Activated CD4-positive, alpha-beta memory T cell treated with anti-CD3 and anti-CD28 coated beads for 36 hours (primary cell): ENCODE measurements around the gene CD276. TPM values are rescaled to one million over a fixed set of nuclear protein-coding genes. Genes with fewer than 3 reads are reported as not detected.
A peak's percentile ranks its signal among the peaks of the same experiment; 100 is the strongest.

Experiments
- CTCF ChIA-PET: fragments of 350-600 bp; sonication (Branson Sonifier 250); formaldehyde crosslinking; loops from one replicate; lab custom pipeline; 2021; ENCODE audit warnings: antibody characterized with exemption, inconsistent platforms; lab: Charles Lee
- POLR2A ChIA-PET: fragments of 350-600 bp; sonication (Branson Sonifier 250); formaldehyde crosslinking; loops from one replicate; lab custom pipeline; 2021; ENCODE audit warnings: antibody characterized with exemption; lab: Charles Lee
- DNase-seq: peaks from one replicate; pipeline ENCODE4 v3.0.0-alpha.2; 2020
- H3K27ac Mint-ChIP-seq: one replicate; pipeline ENCODE4 v1.8.0; 2021; ENCODE audit warnings: mixed read lengths
- H3K27me3 Mint-ChIP-seq: one replicate; pipeline ENCODE4 v1.8.0; 2021; ENCODE audit warnings: mixed read lengths
- H3K36me3 Mint-ChIP-seq: one replicate; pipeline ENCODE4 v1.8.0; 2021; ENCODE audit warnings: mixed read lengths
- H3K4me1 Mint-ChIP-seq: one replicate; pipeline ENCODE4 v1.8.0; 2021; ENCODE audit warnings: low read depth, mixed read lengths
- H3K4me3 Mint-ChIP-seq: one replicate; pipeline ENCODE4 v1.8.0; 2021; ENCODE audit warnings: mild to moderate bottlenecking, mixed read lengths
- H3K9me3 Mint-ChIP-seq: one replicate; pipeline ENCODE4 v1.8.0; 2021; ENCODE audit warnings: mixed read lengths
- intact Hi-C: fragments of 100-400 bp; cut with micrococcal nuclease; formaldehyde crosslinking; loops from one replicate; pipeline ENCODE4 v1.15.1; 2023
- total RNA-seq, 2 experiments: library from RNA; stranded (reverse); gene quantifications; one replicate each; pipeline ENCODE4 v1.2.3, GENCODE V29; 2021

Gene CD276
- total RNA-seq, 2 experiments from 2014 or later, result 3.7 to 4.9 TPM

GRCh38 chr15:73677146-73677607 is 7.0 kb upstream of the CD276 start:
- peaks cover 16% of the 10 kb centered on the region for H3K4me1 Mint-ChIP-seq
- peak; percentile 60 for DNase-seq
- intact Hi-C loops, result loop anchor here (1.0 kb wide), 2 partner anchors 23 to 43 kb away; no protein-coding TSS in a partner anchor
- no peaks in the 10 kb centered on the region for H3K36me3 Mint-ChIP-seq
- ChIA-PET POLR2A (interaction anchor here (0.8 kb wide), 1 partner anchor 22 kb away, joined by 3 read pairs; no protein-coding TSS in a partner anchor), CTCF (interaction anchor here (0.6 to 14.4 kb wide), 27 partner anchors 8 to 436 kb away, joined by 3 to 432 read pairs (median 4); no protein-coding TSS in a partner anchor)
- no peak overlapping the region for H3K27ac Mint-ChIP-seq
- H3K4me3 Mint-ChIP-seq, result no peak overlapping the region
- H3K27me3 Mint-ChIP-seq, result peaks cover 25% of the 10 kb centered on the region
- H3K9me3 Mint-ChIP-seq, result no peaks in the 10 kb centered on the region

DNA sequence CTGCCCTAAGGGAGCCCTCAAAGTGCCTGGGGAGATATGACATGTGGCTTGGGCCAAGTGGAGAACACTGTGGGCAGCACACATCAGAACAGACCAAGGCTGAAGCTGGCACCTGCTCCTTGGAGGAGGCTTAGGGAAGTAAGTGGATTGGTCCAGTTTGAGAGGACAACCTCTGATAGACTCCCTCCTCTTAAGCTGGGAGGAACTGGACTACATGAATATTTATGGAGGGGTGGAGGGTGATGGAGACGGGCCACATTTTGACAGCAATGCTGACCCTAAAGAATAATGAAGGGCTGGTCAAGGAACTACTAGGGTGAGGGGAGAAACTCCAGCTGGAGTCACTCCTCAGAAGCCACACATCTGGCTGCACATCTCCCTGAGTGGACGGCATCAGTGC is 6.5 kb upstream of the CD276 start:
- CTCF ChIA-PET, result interaction anchor here (0.6 to 14.4 kb wide), 21 partner anchors 8 to 437 kb away, joined by 3 to 432 read pairs (median 3); no protein-coding TSS in a partner anchor

GRCh38 chr15:73678498-73678897 is 5.7 kb upstream of the CD276 start:
- peaks cover 23% of the 10 kb centered on the region for H3K4me1 Mint-ChIP-seq
- CTCF ChIA-PET, result interaction anchor here (0.8 to 14.4 kb wide), 9 partner anchors 12 to 56 kb away, joined by 3 to 432 read pairs (median 3); no protein-coding TSS in a partner anchor
- DNase-seq, result no peak
- POLR2A ChIA-PET, result no interaction called here
- intact Hi-C loops, result no loop called here
- no peaks in the 10 kb centered on the region for H3K9me3 Mint-ChIP-seq
- no peak overlapping the region for H3K4me3 Mint-ChIP-seq
- H3K27me3 Mint-ChIP-seq, result peaks cover 22% of the 10 kb centered on the region
- H3K36me3 Mint-ChIP-seq, result no peaks in the 10 kb centered on the region
- H3K27ac Mint-ChIP-seq, result no peak overlapping the region

More for the DNA sequence above, 6.5 kb upstream of the CD276 start:
- H3K4me3 Mint-ChIP-seq, result no peak overlapping the region
- H3K27me3 Mint-ChIP-seq, result peaks cover 24% of the 10 kb centered on the region
- intact Hi-C loops, result loop anchor here (1.0 kb wide), 2 partner anchors 23 to 43 kb away; no protein-coding TSS in a partner anchor
- peaks cover 17% of the 10 kb centered on the region for H3K4me1 Mint-ChIP-seq
- no peaks in the 10 kb centered on the region for H3K36me3 Mint-ChIP-seq
- no peak for DNase-seq
- H3K9me3 Mint-ChIP-seq, result no peaks in the 10 kb centered on the region
- H3K27ac Mint-ChIP-seq, result no peak overlapping the region
- POLR2A ChIA-PET, result interaction anchor here (0.8 kb wide), 1 partner anchor 22 kb away, joined by 3 read pairs; no protein-coding TSS in a partner anchor

- H3K27ac Mint-ChIP-seq, result no peak overlapping the region
- H3K36me3 Mint-ChIP-seq, result no peaks in the 10 kb centered on the region
- POLR2A ChIA-PET, result no interaction called here
- no peak for DNase-seq
- peaks cover 27% of the 10 kb centered on the region for H3K4me1 Mint-ChIP-seq
- no peak overlapping the region for H3K4me3 Mint-ChIP-seq
- intact Hi-C loops, result no loop called here
- peaks cover 21% of the 10 kb centered on the region for H3K27me3 Mint-ChIP-seq
- no peaks in the 10 kb centered on the region for H3K9me3 Mint-ChIP-seq
- CTCF ChIA-PET, result interaction anchor here (0.8 to 14.4 kb wide), 6 partner anchors 15 to 43 kb away, joined by 3 to 432 read pairs (median 3); no protein-coding TSS in a partner anchor
Observed at GRCh38 chr15:73679180-73679579, 5.0 kb upstream of the CD276 start.

DNA sequence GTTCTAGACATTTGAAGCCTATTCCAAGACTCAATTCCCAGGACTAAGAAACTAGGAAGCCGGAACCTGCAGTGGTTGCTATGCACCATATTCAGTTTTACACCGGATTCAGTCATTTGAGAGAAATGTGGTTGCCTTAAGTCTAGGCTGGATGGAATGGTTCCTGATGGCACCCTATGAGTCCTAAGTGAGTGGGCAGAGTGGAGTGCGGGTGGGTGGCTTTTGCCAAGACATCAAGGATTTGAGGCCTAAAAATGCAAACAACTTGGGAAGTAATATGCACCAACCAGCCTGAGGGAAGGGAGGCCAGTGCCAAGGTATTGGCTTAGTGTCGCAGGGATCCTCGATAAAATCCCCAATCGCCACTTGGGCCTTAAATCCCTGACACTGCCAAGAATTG is 4.2 kb upstream of the CD276 start:
- ChIA-PET CTCF (interaction anchor here (1.6 to 14.4 kb wide), 3 partner anchors 20 to 43 kb away, joined by 3 to 432 read pairs (median 154); no protein-coding TSS in a partner anchor), POLR2A (no interaction called here)
- no peak for DNase-seq
- no peak overlapping the region for H3K27ac Mint-ChIP-seq
- no peak overlapping the region for H3K4me3 Mint-ChIP-seq
- H3K4me1 Mint-ChIP-seq, result peaks cover 30% of the 10 kb centered on the region
- no peaks in the 10 kb centered on the region for H3K9me3 Mint-ChIP-seq
- intact Hi-C loops, result no loop called here
- no peaks in the 10 kb centered on the region for H3K36me3 Mint-ChIP-seq
- H3K27me3 Mint-ChIP-seq, result peaks cover 24% of the 10 kb centered on the region

- no peaks in the 10 kb centered on the region for H3K36me3 Mint-ChIP-seq
- no peak overlapping the region for H3K4me3 Mint-ChIP-seq
- ChIA-PET POLR2A (no interaction called here), CTCF (interaction anchor here (12.7 to 14.4 kb wide), 2 partner anchors 19 to 44 kb away, joined by 154 to 432 read pairs; no protein-coding TSS in a partner anchor)
- H3K4me1 Mint-ChIP-seq, result peaks cover 35% of the 10 kb centered on the region
- H3K27ac Mint-ChIP-seq, result no peak overlapping the region
- no peaks in the 10 kb centered on the region for H3K9me3 Mint-ChIP-seq
- intact Hi-C loops, result no loop called here
- peaks cover 28% of the 10 kb centered on the region for H3K27me3 Mint-ChIP-seq
- DNase-seq, result no peak
Observed at GRCh38 chr15:73680549-73680948, 3.6 kb upstream of the CD276 start.

DNA sequence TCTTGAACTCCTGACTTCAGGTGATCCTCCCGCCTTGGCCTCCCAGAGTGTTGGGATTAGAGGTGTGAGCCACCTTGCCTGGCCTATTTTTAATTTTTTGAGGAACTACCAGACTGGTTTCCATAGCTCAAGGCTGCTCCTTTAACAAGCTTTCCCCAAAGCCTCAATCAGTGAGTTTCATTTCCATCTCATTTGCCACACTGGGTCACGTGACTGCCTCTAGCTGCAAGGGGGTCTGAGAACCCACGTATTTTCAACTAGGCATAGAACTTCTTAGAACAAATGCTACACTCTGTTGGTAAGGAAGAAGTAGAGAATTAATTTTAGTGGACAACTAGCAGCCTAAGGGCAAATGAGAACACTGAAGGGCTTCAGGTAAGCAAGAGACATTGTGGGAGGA is 3.1 kb upstream of the CD276 start:
- no peaks in the 10 kb centered on the region for H3K9me3 Mint-ChIP-seq
- H3K27ac Mint-ChIP-seq, result no peak overlapping the region
- H3K4me1 Mint-ChIP-seq, result peaks cover 36% of the 10 kb centered on the region
- ChIA-PET POLR2A (no interaction called here), CTCF (interaction anchor here (12.7 to 14.4 kb wide), 2 partner anchors 19 to 45 kb away, joined by 154 to 432 read pairs; no protein-coding TSS in a partner anchor)
- H3K36me3 Mint-ChIP-seq, result no peaks in the 10 kb centered on the region
- DNase-seq, result no peak
- H3K4me3 Mint-ChIP-seq, result no peak overlapping the region
- peaks cover 33% of the 10 kb centered on the region for H3K27me3 Mint-ChIP-seq
- intact Hi-C loops, result no loop called here

DNA sequence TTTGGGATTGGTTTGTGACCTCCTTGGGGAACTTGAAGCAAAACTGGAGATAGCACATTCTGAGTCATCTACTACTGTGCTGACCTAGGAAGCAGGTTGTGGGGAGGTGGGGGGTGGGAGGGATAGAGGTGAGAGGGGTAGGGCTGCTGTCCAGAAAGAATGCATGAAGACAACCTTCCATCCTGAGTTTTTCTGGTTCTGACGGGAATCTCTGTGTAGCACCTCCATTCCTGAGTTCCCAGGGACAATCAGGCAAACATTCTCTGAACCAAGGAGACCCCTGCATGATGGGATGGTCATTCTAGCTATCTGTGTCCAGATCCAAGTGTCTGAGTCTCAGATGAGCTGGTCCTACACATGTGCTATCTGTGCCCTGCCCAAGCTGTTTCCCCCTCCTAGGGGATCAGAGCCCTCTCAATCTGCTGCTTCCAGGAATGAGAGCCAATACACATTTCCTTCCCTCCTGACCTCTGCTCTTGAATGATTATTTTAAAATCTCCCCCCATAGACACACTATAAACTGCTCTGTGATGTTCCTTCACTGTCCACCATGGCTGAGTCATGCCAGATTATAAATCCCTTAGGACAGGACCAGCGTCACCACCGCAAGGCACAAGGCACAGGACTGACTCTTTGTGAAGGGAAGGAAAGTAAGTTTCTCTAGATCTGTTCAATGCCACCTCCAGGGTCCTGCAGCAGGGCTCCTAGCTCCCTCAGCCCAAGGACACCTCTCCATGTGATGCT is 2.2 kb upstream of the CD276 start:
- no peak for DNase-seq
- Mint-ChIP-seq H3K4me3 (no peak overlapping the region), H3K9me3 (no peaks in the 10 kb centered on the region), H3K27ac (no peak overlapping the region), H3K27me3 (peaks cover 42% of the 10 kb centered on the region), H3K36me3 (no peaks in the 10 kb centered on the region), H3K4me1 (peaks cover 36% of the 10 kb centered on the region)
- CTCF ChIA-PET, result interaction anchor here (12.7 to 14.4 kb wide), 2 partner anchors 18 to 46 kb away, joined by 154 to 432 read pairs; no protein-coding TSS in a partner anchor
- POLR2A ChIA-PET, result no interaction called here
- intact Hi-C loops, result no loop called here

GRCh38 chr15:73682600-73683090 is 1.5 kb upstream of the CD276 start:
- no peak for DNase-seq
- peaks cover 36% of the 10 kb centered on the region for H3K4me1 Mint-ChIP-seq
- H3K36me3 Mint-ChIP-seq, result no peaks in the 10 kb centered on the region
- POLR2A ChIA-PET, result no interaction called here
- peaks cover 45% of the 10 kb centered on the region for H3K27me3 Mint-ChIP-seq
- intact Hi-C loops, result loop anchor here (1.0 kb wide), 1 partner anchor 15 kb away; no protein-coding TSS in a partner anchor
- no peaks in the 10 kb centered on the region for H3K9me3 Mint-ChIP-seq
- H3K4me3 Mint-ChIP-seq, result no peak overlapping the region
- no peak overlapping the region for H3K27ac Mint-ChIP-seq
- CTCF ChIA-PET, result interaction anchor here (1.0 to 14.4 kb wide), 3 partner anchors 17 to 125 kb away, joined by 3 to 432 read pairs (median 154); no protein-coding TSS in a partner anchor

- peak overlapping the region; percentile 70 for H3K4me3 Mint-ChIP-seq
- H3K27me3 Mint-ChIP-seq, result peaks cover 48% of the 10 kb centered on the region
- ChIA-PET POLR2A (no interaction called here), CTCF (interaction anchor here (1.0 to 14.4 kb wide), 4 partner anchors 16 to 126 kb away, joined by 3 to 432 read pairs (median 80); no protein-coding TSS in a partner anchor)
- no peak for DNase-seq
- no peak overlapping the region for H3K27ac Mint-ChIP-seq
- intact Hi-C loops, result loop anchor here (1.0 kb wide), 1 partner anchor 14 kb away; no protein-coding TSS in a partner anchor
- H3K36me3 Mint-ChIP-seq, result no peaks in the 10 kb centered on the region
- H3K9me3 Mint-ChIP-seq, result no peaks in the 10 kb centered on the region
- peaks cover 36% of the 10 kb centered on the region for H3K4me1 Mint-ChIP-seq
Observed at GRCh38 chr15:73683257-73683776, 866 bp upstream of the CD276 start.

DNA sequence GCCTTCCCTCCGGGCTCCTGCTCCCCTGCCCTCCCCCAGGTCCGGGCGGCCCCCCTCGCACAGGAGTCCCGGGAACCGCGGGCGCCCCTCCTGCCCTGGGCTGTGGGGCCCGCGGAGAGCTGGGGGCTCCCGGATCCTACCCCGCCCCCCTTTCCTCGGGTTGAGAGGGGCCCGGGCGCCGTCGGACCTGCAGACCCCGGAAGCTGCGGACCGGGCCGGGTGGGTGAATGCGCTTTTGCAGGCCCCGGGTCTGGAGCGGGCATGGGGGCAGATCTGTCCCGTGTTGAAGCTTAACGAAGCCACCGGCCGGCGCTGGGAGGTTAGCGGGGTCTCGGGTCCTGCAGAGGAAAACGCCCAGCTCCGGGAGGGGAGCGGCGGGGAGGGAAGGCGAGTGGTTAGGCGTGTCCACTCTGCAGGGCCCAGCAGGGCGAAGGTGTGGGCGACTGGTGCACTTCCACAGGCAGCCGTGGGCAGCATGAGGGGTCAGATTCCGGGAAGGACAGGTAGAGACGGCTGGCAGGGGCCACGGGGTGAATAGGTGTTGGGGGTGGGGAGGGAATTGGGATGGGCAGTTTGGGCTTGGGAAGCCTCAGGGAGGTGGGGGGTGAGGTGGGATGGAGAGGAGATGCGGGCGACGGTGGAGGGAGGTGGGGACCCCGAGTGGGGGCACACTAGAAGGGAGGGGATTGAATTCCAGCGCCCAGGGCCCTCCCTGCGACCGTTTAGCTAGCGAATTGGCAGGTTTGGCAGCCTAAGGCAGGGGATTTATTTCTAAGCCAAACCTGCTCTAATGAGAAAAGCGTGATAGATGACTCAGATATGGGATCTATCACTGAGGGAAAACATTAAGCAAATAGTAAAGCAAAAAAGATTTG is 635 bp downstream of the CD276 start:
- peaks cover 36% of the 10 kb centered on the region for H3K4me1 Mint-ChIP-seq
- H3K9me3 Mint-ChIP-seq, result no peaks in the 10 kb centered on the region
- H3K36me3 Mint-ChIP-seq, result no peaks in the 10 kb centered on the region
- CTCF ChIA-PET, result interaction anchor here (0.9 to 14.4 kb wide), 4 partner anchors 7 to 48 kb away, joined by 3 to 432 read pairs (median 84); no protein-coding TSS in a partner anchor
- H3K27ac Mint-ChIP-seq, result no peak overlapping the region
- H3K27me3 Mint-ChIP-seq, result peaks cover 46% of the 10 kb centered on the region
- H3K4me3 Mint-ChIP-seq, result peak overlapping the region; percentile 42
- no peak for DNase-seq
- POLR2A ChIA-PET, result interaction anchor here (1.5 kb wide), 1 partner anchor 13 kb away, joined by 4 read pairs; no protein-coding TSS in a partner anchor
- intact Hi-C loops, result no loop called here
